Measurements from ENCODE around the gene HES1.
A peak's percentile ranks its signal among the peaks of the same experiment; 100 is the strongest.
"Not testable (repeated sequence)": the region's sequence is repeated elsewhere in the genome, so short reads cannot be mapped to it uniquely, and the experiment has no call there.

Gene HES1

DNA sequence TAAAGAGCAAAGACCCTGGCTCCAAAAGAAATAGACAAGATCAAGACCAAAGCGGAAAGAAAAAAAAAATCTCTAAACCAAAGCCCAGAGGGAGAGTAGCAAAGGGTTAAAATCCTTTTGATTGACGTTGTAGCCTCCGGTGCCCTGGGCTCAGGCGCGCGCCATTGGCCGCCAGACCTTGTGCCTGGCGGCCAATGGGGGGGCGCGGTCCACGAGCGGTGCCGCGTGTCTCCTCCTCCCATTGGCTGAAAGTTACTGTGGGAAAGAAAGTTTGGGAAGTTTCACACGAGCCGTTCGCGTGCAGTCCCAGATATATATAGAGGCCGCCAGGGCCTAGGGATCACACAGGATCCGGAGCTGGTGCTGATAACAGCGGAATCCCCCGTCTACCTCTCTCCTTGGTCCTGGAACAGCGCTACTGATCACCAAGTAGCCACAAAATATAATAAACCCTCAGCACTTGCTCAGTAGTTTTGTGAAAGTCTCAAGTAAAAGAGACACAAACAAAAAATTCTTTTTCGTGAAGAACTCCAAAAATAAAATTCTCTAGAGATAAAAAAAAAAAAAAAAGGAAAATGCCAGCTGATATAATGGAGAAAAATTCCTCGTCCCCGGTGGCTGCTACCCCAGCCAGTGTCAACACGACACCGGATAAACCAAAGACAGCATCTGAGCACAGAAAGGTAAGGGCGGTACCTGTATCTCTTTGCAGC, at the start of gene HES1:
HES1 (plus strand) TSS at position 343 of the 713 bp plus-strand sequence; CDS start at position 576, 233 bp downstream.
- DNase-seq (ENCODE audit: low read depth in 2 of 2) = peak in 1 of 2 donors; percentile 50

DNA sequence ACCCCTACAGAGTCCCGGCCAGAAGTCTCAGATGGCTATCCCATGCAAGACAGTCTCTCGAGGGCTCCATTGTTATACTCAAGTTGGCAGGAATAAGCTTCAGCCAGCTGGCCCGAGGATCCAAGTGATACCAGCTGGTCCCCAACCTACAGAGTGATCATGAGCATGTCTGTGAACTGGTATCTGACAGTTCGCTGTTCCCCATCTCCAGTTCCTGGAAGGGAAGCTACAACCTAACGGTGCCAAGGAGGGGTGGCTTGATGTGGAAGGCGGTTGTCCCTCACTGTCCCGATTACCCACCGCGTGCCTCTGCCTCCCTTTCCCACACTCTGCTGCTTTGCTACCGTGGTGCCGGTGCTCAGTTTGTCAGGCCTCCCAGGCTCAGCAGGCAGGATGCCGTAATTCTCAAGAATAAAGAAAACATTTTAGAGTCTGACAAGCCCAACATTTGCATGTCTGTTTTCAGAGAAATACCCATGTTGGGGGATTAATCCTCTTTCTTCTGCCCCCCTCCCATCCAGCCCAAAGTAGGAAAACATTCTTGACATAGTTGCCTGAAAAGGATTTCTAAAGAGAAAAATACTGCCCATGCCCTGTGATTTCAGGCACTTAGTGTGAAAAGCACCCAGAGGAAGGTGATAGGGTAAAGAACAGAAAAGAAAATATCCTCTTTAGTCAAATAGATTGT, 49.4 kb upstream of the HES1 start:
- DNase-seq (ENCODE audit: low read depth in 2 of 2) = no peak

DNA sequence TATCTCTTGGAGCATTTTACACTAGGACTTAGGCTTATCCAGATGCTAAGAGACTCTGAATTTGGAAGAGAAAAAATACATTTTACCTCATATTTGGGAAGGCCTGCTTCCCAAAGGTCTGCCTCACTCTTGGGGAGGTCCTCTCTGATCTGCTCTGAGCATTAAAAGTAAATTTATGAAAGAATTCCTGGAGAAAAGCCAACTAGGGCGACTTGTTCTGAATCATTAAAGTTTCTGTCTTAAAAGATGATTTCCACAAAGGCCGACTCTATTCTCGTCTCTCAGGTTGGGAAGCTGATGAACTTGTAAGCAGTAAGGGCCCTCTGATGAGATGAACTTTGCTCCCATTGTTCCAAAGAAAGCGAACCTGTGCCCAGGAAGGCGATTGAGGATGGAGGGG, 48.7 kb upstream of the HES1 start:
- no peak for DNase-seq (ENCODE audit: low read depth in 2 of 2)

DNA sequence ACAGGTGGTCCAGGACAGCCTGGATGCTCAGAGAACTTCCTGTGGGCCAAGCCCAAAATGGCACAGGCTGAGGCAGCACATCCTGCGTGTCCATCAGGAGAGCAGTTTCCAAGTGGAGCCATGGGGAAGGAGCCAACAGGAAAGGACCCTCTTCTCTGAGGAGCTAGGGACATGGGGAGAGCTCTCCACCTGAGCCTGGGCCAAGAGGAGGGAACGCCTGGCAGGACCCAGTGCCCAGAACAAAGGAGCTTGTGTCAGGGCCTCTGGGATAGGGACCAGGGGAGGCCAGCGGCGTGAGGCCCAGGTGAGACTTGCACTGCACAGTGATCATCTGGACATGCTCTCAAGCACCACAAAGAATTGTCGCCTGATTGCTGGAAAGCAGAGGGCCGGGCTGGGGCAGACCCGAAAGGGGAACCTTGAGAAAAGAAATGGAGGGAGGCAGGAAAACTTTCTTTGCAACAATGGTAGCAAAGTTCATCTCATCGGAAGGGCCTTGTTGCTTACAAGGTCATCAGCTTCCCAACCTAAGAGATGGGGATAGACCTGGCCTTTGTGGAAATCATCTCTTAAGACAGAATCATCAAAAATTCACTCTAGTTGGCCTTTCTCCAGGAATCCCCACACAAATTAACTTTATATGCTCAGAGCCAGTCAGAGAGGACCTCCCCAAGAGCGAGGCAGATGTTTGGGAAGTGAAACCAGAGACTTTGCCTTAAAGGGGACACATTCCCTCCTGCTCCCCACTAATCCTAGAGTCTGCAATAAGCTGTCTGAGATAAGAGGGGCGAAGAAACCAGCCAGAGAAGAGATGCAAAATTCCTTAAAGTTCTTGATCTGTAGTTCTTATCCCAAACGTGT, 47.7 kb upstream of the HES1 start:
- DNase-seq (ENCODE audit: low read depth in 2 of 2) = no peak

DNA sequence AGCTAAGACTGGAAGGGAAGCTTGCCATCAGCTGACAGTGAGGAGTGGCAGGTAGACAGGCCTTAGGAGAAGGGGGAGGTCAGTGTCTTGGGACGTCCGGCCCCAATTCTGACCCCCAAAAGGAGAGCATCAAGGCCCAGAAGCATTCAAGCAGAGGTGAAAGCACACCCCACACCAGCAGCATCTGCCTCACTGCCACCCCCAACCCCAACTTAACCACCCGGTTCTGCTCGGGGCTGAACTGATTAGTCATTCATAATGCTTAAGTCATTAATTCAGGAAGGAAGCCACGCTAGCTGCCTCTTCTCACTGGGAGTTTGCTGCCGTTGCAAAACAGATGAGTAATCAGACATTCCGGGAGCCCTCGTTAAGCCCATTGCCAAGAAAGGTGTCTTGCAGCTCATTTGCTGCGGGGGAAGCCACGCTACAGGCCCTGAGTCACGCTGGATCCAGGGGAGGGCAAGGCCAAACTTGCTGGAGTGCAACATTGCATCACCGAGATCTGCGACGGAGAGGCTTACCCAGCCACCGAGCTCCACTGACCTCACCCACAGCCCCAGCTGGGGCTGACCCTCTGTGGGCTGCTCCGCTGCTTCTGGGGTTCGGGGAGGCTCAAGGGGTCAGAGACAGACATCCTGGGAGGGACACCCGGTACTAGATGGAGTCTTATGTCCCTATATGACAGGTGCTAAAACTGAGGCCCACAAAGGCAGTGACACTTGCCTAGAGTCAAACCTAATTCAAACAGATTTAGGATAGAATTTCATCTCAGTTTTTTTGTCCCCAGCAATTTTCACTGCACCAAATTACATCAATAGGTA, 46.4 kb upstream of the HES1 start:
- DNase-seq (ENCODE audit: low read depth in 2 of 2) = peak in 1 of 2 donors; percentile 19

DNA sequence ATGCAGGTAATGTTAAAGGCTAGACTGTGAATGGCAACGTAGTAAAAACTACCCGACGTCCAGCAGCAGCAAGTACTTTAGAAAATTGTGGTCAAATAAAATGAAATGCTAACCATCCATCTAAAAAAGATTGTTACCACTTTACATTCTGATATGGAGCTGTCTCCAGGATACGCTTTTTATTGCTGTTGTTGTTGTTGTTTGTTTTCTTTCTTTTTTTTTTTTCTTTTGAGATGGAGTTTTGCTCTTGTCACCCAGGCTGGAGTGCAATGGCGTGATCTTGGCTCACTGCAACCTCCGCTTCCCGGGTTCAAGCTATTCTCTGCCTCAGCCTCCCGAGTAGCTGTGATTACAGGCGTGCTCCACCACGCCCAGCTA, 45.8 kb upstream of the HES1 start:
- DNase-seq (ENCODE audit: low read depth in 2 of 2) = not testable (repeated sequence)

DNA sequence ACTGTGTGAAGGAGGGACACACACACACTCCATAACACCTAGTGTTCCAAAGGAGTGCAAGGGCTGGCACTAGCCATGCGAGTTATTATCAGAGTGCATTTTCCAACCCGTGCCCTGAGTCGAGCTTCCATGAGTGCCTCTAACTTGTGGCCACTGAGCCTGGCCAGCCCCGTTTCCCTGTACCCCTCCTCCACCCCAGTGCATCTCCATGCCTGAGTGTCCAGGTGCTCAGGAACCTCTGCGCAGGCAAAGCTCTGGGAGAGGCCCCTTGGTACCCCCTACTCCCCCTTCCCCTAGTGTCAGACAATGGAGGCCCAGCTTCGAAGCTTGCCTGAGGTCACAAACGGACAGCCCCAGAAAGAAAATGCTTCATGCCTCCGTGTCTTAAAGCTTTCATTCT, 45.2 kb upstream of the HES1 start:
- no peak for DNase-seq (ENCODE audit: low read depth in 2 of 2)

DNA sequence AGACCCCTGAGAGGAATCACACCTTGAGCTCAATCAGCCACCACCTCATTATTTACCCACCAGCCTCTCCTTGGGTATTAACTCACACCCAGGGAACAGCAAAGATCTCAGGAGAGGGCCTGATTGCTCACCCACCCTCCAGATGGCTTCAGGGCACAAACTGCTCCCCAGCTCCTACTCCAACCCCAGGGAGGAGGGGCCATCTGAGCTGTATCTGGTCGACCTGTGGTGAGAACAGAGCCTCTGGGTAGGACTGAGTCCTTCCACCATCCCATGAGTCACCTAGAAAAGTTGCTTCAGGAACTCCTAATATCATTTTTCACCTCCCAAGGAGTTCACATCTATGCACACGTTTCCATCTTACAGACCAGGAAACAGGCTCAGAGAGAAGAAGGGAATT, 44.8 kb upstream of the HES1 start:
- no peak for DNase-seq (ENCODE audit: low read depth in 2 of 2)

DNA sequence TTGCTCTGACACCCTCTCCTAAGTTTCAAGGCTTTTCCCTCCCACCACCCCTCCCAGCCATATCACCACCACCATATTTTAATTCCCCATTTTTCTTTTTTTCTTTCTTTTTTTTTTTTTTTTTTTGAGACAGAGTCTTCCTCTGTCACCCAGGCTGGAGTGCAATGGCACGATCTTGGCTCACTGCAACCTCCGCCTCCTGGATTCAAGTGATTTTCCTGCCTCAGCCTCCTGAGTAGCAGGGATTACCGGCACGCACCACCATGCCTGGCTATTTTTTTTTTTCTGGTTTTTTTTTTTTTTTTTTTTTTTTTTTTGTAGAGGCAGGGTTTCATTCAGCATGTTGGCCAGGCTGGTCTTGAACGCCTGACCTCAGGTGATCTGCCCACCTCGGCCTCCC, 44.1 kb upstream of the HES1 start:
- DNase-seq (ENCODE audit: low read depth in 2 of 2) = not testable (repeated sequence)

DNA sequence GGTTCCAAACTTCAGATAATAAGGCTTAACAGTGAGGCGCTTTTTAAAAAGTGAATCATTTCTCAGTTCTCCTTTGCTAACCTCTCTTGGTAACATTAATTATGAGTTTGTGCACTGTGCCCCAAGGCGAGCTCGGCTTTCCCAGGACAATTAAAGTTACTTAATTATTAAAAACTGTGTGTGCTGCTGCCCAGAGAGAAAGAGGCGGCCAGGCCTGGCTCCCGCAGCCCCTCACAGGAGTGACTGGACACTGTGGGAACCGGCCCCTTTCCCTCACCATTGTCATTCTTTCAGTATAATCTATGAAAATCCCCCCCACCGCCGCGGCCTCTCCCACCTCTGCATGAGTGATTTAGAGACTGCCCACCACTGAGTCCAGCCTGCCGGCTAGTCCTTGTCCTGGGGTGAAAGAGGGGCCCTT, 43.1 kb upstream of the HES1 start:
- no peak for DNase-seq (ENCODE audit: low read depth in 2 of 2)

DNA sequence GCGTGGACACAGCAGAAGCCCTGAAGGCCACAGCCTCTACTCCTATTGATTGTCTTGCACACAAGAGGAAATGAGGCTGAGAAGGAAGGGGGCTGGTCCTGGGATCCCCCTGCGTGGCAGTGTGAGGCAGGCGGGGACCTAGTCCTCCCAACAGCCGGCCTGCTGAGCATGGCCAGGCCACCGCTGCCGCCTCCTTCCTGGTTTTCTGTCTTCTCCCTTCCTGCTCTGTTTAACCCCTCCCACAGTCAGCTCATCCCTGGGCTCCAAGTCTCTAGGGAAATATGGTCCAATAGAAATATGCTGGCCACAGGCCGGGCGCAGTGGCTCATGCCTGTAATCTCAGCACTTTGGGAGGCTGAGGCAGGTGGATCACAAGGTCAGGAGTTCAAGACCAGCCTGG, 42.1 kb upstream of the HES1 start:
- no peak for DNase-seq (ENCODE audit: low read depth in 2 of 2)

GRCh38 chr3:194095464-194095863, 40.5 kb upstream of the HES1 start:
- no peak for DNase-seq (ENCODE audit: low read depth in 2 of 2)

GRCh38 chr3:194095902-194096301, 40.0 kb upstream of the HES1 start:
- no peak for DNase-seq (ENCODE audit: low read depth in 2 of 2)

GRCh38 chr3:194097141-194097882, 38.6 kb upstream of the HES1 start:
- no peak for DNase-seq (ENCODE audit: low read depth in 2 of 2)

DNA sequence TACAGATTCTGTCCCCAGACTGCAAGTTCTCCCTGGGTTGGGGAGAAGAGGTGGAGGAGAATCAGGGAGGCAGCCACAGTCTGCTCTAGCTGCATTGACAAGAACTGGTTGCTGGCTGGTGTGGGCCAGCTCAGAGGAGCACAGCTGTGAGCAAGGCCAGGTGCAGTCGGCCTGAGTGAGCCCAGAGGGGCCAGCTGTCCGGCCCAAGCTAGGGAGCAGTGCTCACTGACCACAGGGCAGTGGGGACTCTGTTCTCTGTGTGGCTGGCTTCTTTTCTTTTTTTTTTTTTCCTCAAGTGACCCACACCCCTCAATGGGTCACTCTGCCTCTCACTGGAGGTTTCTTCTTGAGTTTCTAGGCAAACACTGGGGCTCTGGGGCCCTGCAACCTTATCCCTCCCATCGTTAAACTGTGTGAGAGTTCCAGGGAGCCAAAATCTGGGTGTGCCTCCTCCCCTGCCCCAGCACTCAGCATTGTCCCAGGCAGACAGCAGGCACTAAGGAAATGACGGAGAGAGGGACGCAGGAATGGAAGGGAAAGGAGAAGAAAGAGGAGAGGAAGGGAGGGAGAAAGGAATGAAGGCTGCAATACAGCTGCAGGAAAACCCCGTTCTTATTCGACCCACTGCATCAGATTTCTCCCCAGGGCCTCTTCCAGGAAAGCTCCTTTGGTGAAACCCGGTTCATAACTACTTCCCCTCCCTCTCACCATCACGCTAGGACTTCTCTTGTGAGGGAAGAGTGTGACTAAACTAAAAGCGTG, 37.7 kb upstream of the HES1 start:
- DNase-seq (ENCODE audit: low read depth in 2 of 2) = no peak

DNA sequence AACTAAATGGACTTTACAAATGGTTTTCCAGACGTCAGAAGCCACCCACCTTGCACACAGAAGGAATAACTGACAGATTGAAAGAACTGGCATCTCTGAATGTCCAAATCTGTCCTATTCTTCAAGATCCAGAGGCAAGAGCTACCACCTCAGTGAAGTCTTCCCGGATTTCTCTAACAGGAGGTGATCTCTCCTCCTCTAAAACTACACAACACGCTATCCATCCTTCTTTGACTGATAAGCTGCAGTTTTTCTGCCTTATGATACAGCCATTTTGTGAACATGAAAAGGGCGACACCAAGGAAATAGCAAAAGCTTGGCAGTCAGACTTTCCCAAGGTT, 37.1 kb upstream of the HES1 start:
- no peak for DNase-seq (ENCODE audit: low read depth in 2 of 2)

GRCh38 chr3:194099215-194099614, 36.7 kb upstream of the HES1 start:
- DNase-seq (ENCODE audit: low read depth in 2 of 2) = no peak

GRCh38 chr3:194100856-194101390, 35.0 kb upstream of the HES1 start:
- DNase-seq (ENCODE audit: low read depth in 2 of 2) = no peak

GRCh38 chr3:194101592-194102432, 34.1 kb upstream of the HES1 start:
- no peak for DNase-seq (ENCODE audit: low read depth in 2 of 2)

Data from stimulated activated CD4-positive, alpha-beta T cell treated with anti-CD3 and anti-CD28 coated beads, Interleukin-4, amount 100 ng/mL, for 48 hours (primary cell).